Stimulated activated CD4-positive, alpha-beta T cell treated with anti-CD3 and anti-CD28 coated beads, Interleukin-1b, Interleukin-23, amount 100 ng/mL, for 1 hour (primary cell): ENCODE measurements around the gene PBOV1.

Experiments
- DNase-seq, 2 donors: peaks; one replicate each; pipeline ENCODE4 v3.0.0-alpha.2; 2020; ENCODE audit warnings: low read depth in 2 of 2

Gene PBOV1

GRCh38 chr6:138218449-138218848 lies at the start of gene PBOV1:
TSS of gene PBOV1 (minus strand) at chr6:138218491. CDS start at chr6:138218395, 96 bp downstream.
- DNase-seq: no peak

GRCh38 chr6:138266095-138266494 lies 47.8 kb upstream of the PBOV1 start:
- DNase-seq: no peak

- DNase-seq: no peak
These were observed 46.1 kb upstream of the PBOV1 start for GRCh38 chr6:138264372-138264880.

GRCh38 chr6:138263963-138264362 lies 45.7 kb upstream of the PBOV1 start:
- no peak for DNase-seq

GRCh38 chr6:138261116-138261780 lies 43.0 kb upstream of the PBOV1 start:
- no peak for DNase-seq

- no peak for DNase-seq
These were observed 40.7 kb upstream of the PBOV1 start for GRCh38 chr6:138258991-138259390.

- no peak for DNase-seq
These were observed 39.9 kb upstream of the PBOV1 start for GRCh38 chr6:138258197-138258596.

GRCh38 chr6:138257638-138258040 lies 39.3 kb upstream of the PBOV1 start:
- DNase-seq: no peak

GRCh38 chr6:138255443-138255842 lies 37.2 kb upstream of the PBOV1 start:
- DNase-seq: no peak

GRCh38 chr6:138253731-138254130 lies 35.4 kb upstream of the PBOV1 start:
- no peak for DNase-seq

- DNase-seq: no peak
These were observed 32.4 kb upstream of the PBOV1 start for GRCh38 chr6:138250513-138251247.

GRCh38 chr6:138250053-138250452 lies 31.8 kb upstream of the PBOV1 start:
- no peak for DNase-seq

- no peak for DNase-seq
These were observed 30.6 kb upstream of the PBOV1 start for GRCh38 chr6:138248878-138249277.

- no peak for DNase-seq
These were observed 29.7 kb upstream of the PBOV1 start for GRCh38 chr6:138248011-138248410.

GRCh38 chr6:138246650-138247440 lies 28.6 kb upstream of the PBOV1 start:
- DNase-seq: no peak

GRCh38 chr6:138245751-138246150 lies 27.5 kb upstream of the PBOV1 start:
- no peak for DNase-seq

- DNase-seq: no peak
These were observed 24.8 kb upstream of the PBOV1 start for GRCh38 chr6:138242987-138243592.

GRCh38 chr6:138241934-138242333 lies 23.6 kb upstream of the PBOV1 start:
- no peak for DNase-seq

GRCh38 chr6:138241381-138241780 lies 23.1 kb upstream of the PBOV1 start:
- no peak for DNase-seq

- DNase-seq: no peak
These were observed 22.4 kb upstream of the PBOV1 start for GRCh38 chr6:138240476-138241245.

GRCh38 chr6:138239774-138240173 lies 21.5 kb upstream of the PBOV1 start:
- no peak for DNase-seq
